HG02763 (cell line): Measurements from ENCODE around the gene SLC7A1.

Experiments
- ATAC-seq: cut with Tn5 transposase; IDR thresholded peaks from one replicate; pipeline ENCODE4 v1.9.1; 2021; ENCODE audit warnings: mild to moderate bottlenecking, moderate library complexity; ENCODE audit not compliant: unreplicated experiment

Gene SLC7A1

GRCh38 chr13:29562786-29563438 lies 32.6 kb downstream of the SLC7A1 start:
- no peak for ATAC-seq

DNA sequence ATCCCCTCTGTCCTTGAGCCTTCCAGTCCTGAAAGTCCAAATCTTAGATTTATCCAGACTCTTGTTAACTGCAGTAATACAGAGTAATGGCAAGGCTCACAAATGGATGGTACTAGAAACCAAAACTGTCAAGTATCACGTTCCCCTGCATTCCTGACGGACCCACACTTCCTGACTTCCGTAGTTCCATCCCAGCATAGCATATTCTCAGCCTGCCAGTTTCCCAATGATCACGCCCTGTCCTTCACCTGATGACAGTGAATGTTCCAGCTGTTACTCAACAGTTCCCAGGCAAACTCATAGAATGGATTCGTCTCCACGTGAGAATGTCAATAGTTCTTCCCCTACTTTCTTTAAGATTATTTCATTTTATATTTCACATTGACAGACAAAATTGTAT lies 33.6 kb downstream of the SLC7A1 start:
- no peak for ATAC-seq

GRCh38 chr13:29556742-29557141 lies 38.7 kb downstream of the SLC7A1 start:
- ATAC-seq = no peak

DNA sequence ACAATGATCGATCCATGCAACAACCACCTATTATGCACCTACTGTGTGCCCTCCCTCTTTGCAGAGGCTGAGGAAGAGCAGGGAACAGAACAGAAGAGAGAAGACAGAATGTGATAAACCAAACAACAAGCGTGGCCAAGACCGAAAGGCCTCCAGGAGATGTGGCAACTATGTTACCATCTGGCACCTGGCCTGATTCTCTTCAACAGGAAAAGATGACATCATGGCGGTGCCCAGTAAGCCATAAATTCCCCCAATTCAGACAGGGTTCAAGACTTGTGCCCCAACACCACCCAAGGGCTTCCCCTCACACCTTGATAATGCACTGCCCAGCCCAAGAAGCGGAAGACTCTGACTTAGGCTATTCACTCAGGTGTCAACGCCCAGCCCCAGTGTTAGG lies 44.3 kb downstream of the SLC7A1 start:
- ATAC-seq = no peak

- no peak for ATAC-seq
Observed at GRCh38 chr13:29550430-29550988, 45.0 kb downstream of the SLC7A1 start.

DNA sequence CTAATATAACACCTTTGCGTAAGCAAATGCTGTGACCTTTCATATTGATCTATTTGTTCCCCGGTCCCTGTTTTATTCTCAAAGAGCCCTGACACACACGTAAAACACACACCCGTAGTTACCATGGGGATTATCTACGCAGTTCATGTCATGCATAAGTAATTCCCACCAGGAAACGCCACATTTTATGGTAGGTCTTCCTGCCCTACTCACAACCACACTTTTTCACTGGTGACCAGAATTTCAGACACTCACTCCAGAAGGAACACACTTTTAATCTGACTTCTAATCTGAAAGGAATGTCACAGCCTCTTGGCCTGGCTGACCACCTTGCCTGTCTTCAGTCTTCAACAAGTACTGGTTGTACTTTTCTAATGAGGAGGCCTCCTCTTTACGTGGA lies 46.8 kb downstream of the SLC7A1 start:
- ATAC-seq = no peak

- ATAC-seq = no peak
Observed at GRCh38 chr13:29547153-29547552, 48.3 kb downstream of the SLC7A1 start.

DNA sequence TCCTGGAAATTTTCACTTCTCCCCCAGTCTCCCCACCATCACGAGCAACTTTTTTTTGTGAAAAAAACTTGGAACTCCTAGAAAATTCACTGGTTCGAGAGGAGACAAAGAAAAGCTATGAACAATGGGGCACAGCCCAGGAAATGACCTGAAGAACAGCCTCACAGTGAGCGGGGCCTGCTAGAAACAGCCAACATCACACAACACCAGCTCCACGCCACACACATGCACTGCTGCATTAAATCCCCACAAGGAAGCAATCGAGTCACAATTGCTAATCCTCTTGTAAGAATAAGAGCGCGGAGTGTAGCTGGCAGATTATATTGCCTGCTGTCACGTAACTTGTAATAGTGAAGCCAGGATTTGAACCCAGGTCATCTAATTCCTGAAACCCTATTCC lies 48.8 kb downstream of the SLC7A1 start:
- ATAC-seq = no peak

GRCh38 chr13:29545988-29546387 lies 49.5 kb downstream of the SLC7A1 start:
- no peak for ATAC-seq

GRCh38 chr13:29543230-29544215 lies 52.0 kb downstream of the SLC7A1 start:
- peak; percentile 96 for ATAC-seq

GRCh38 chr13:29542381-29542780 lies 53.1 kb downstream of the SLC7A1 start:
- ATAC-seq = no peak

DNA sequence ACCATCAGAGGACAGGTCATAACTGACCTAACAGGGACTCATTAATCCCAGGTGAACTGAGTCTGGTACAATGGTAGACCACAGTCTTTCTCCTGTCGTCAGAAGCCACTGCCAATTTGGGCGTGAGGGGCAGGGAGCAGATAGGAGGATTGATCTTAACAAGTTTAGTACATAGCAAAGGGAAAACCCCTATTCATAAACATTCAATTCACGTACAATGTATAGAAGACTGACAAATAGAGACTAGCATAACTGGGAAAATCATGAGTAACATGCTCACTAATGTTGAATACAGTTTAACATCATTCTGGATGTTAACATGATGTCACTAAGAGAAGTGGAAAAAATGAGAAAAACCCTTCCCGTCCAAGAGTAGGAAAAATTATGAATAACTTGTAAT lies 54.1 kb downstream of the SLC7A1 start:
- no peak for ATAC-seq

DNA sequence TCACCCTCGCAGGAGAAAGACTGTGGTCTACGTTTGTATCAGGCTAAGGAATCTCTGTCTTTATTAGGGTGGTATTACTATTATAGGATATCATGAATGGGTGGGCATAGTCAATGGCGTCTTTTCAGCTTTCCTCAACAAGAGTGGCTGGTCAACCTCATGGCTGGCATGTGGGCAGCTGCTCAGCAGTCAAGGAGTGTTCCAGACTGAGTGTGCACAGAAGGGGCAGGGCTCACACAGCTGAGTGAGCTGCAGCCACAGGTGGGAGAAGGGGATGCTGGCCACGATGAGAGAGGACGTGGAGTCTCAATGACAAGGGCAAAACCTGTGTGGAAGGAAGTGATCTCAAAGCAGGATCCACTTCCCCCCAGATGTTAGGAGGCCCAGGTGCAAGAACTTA lies 54.7 kb downstream of the SLC7A1 start:
- no peak for ATAC-seq

GRCh38 chr13:29540334-29540733 lies 55.2 kb downstream of the SLC7A1 start:
- ATAC-seq = no peak

DNA sequence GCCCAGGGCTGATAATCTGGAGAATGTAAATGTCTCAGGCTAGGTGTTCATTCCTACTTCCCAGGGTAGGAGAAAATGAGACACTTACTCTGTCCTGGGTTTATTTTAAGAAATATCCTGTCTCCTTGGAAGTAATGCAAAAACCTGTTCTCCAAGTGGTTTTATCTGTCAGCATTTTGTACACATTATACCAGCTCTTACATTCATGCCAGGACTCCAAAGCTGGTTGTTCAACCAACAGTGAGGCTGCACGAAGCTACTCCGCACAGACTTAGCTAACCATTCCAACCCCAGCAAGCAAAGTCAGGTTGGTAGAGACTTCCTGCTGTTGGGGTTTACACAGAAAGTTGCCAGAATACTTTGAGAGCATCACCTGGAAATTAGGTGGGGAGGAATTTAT lies 55.6 kb downstream of the SLC7A1 start:
- ATAC-seq = no peak

GRCh38 chr13:29538652-29539040 lies 56.8 kb downstream of the SLC7A1 start:
- no peak for ATAC-seq

DNA sequence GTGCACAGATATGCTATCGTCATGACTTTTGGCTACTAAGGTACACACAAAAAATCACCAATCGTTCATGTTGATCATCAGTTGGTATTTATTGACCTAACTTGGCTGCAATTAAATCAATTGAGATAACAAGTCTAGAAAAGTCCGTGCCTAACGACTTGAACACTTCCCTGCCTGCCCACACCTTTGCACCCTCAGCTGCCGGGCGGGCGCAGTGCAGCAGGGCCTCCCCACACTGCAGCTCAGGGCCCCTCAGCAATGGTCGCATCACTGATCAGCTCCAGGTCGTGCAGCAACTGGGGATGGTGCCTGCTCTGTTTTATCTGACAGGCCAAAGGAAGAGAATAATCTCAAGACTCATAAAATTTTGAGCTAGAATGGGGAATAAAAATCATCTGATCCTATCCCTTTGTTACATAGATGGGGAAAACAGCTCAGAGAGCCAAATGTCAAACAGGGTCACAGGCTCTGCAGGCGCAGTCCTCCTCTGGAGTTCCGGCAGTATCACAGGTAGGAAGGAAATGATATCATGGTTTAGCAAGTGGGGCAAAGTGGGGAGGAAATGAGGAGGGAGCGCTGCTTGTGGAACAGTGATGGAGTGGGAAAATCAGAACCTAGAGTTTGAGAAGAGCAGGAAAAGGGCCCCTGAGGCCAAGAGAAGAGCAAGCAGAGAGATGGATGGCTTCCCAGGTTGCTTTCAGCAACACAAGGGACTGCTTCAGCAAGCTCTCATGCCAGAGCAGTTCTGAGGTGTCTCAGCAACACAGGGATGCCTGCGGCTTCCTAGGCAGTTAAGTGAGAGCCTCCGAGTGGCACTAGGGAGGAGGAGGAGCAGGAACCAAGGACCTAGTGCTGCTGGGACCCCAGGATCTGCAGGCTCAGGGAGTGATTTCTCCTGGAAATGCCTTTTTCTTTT lies 57.5 kb downstream of the SLC7A1 start:
- no peak for ATAC-seq

- no peak for ATAC-seq
Observed at GRCh38 chr13:29536853-29537252, 58.6 kb downstream of the SLC7A1 start.

DNA sequence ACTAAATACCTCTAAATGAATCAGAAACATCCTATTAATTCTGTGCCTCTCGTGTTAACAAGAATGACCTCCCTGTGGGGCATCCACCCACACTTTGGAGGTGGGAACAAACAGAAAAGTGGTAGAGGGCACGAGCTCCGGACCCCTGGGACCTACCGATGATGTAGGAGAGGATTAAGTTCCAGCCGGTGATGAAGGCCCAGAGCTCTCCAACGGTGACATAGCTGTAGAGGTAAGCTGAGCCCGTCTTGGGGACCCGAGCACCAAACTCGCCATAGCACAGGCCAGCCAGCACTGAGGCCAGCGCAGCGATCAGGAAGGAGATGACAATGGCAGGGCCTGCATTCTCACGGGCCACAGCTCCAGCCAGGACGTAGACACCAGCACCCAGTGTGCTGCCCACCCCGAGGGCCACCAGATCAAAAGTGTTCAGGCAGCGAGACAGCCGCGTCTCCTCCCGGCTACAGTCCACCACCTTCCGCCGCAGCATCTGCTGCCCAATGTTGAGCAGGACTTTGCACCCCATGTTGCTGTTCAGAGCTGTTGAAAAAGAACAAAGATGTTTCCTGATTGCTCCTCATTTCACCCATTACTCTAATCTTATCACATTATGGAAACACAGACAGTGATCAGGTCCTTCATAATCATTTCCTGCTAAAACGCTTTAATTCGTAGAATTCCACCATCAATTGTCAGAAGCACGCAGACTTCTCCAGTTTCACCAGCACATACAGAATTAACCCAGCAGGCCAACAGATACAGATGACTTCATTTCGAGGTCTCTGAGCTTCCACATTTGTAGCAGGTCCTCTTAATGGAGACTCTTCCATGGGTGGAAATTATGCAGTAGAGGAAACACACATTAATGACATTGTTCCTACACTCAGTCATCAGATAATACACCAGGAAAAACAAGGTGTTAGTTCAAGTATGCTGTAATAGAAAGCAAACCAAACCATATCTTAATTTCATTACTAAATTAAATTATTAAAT lies 59.5 kb downstream of the SLC7A1 start:
- ATAC-seq = no peak

GRCh38 chr13:29534083-29534482 lies 61.4 kb downstream of the SLC7A1 start:
- ATAC-seq = no peak
